Amniotic stem cell (primary cell): ENCODE data around the gene KRTAP4-1.
A peak's percentile ranks its signal among the peaks of the same experiment; 100 is the strongest.
"Not testable (repeated sequence)": the region's sequence is repeated elsewhere in the genome, so short reads cannot be mapped to it uniquely, and the experiment has no call there.

Experiments used
- DNase-seq: peaks from one replicate; lab custom pipeline; 2025; lab: John Stamatoyannopoulos, UW

Gene KRTAP4-1

DNA sequence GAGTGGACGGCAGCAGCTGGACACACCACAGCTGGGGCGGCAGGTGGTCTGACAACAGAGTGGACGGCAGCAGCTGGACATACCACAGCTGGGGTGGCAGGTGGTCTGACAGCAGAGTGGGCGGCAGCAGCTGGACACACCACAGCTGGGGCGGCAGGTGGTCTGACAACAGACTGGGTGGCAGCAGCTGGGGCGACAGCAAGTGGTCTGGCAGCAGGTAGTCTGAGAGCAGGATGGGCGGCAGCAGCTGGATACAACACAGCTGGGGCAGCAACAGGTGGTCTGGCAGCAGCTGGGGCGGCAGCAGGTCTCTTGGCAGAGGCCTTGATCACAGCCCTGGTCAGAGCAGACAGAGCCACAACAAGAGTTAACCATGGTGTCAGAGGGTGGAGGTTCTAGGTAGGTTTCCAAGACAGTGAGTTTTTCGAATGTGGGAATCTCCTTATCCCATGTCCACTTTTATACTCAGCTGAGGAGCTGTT lies at the start of gene KRTAP4-1:
Gene KRTAP4-1 (minus strand): TSS at position 432 of the 482 bp plus-strand sequence. CDS start 57 bp downstream, at position 375.
- no peak for DNase-seq

DNA sequence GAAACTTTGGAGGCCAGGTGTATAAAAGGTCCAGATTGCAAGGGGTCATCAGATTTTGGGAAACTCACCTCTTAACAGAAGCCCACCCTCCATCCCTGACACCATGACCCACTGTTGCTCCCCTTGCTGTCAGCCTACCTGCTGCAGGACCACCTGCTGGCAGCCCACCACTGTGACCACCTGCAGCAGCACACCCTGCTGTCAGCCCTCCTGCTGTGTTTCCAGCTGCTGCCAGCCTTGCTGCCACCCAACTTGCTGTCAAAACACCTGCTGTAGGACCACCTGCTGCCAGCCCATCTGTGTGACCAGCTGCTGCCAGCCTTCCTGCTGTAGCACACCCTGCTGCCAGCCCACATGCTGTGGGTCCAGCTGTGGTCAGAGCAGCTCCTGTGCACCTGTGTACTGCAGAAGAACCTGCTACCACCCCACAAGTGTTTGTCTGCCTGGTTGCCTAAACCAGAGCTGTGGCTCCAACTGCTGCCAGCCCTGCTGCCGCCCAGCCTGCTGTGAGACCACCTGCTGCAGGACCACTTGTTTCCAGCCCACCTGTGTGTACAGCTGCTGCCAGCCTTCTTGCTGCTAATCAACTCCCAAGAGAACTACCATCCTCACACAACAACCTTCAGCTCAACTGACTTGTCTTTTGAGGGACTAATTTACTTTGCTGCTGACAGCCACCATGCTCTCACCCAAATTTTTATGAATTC lies 47.8 kb upstream of the KRTAP4-1 start, which contains the start of gene KRTAP9-3:
Gene KRTAP9-3 (plus strand): TSS at position 51 of the 707 bp plus-strand sequence. CDS start 53 bp downstream, at position 104.
- not testable (repeated sequence) for DNase-seq

DNA sequence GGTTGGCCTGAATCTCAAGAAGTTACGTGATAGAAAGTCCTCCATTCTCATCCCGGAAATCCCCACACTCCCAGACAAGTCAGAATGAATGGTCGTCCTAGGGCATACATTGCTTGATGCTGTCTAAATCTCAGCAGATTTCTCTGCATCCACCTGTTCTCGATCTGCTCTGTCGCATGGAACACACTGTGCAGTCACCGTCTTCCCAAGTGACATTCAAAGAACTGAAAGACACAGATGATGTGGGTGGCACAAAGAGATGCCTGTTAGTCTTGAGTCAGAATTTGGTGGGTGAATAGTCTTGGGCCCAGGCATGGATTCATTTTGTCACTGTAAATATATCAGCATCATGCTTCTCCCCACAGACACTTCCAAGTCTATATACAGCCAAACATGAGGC lies 47.0 kb upstream of the KRTAP4-1 start:
- DNase-seq = no peak

DNA sequence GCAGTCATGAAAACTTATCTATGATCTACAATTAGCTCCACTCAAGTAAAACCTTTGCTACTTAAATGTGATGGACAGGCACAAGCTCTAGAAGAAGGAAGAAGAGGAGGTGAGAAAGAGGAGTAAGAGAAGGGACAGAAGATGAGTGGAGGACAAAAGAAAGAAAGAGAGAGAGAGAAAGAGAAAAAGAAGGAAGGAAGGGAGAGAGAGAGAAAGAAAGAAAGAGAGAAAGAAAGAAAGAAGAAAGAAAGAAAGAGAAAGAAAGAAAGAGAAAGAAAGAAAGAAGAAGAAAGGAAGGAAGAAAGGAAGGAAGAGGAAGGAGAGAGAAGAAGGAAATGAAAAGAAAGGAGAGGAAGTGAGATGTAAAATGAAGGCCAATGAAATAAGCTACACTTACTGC lies 45.4 kb upstream of the KRTAP4-1 start:
- no peak for DNase-seq

DNA sequence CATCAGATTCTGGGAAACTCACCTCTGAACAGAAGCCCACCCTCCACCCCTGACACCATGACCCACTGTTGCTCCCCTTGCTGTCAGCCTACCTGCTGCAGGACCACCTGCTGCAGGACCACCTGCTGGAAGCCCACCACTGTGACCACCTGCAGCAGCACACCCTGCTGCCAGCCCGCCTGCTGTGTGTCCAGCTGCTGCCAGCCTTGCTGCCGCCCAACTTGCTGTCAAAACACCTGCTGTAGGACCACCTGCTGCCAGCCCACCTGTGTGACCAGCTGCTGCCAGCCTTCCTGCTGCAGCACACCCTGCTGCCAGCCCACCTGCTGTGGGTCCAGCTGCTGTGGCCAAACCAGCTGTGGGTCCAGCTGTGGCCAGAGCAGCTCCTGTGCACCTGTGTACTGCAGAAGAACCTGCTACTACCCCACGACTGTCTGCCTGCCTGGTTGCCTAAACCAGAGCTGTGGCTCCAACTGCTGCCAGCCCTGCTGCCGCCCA lies 41.9 kb upstream of the KRTAP4-1 start, which contains the start of gene KRTAP9-2:
Gene KRTAP9-2 (plus strand): TSS at position 51 of the 498 bp plus-strand sequence. CDS start 7 bp downstream, at position 58.
- DNase-seq = not testable (repeated sequence)

DNA sequence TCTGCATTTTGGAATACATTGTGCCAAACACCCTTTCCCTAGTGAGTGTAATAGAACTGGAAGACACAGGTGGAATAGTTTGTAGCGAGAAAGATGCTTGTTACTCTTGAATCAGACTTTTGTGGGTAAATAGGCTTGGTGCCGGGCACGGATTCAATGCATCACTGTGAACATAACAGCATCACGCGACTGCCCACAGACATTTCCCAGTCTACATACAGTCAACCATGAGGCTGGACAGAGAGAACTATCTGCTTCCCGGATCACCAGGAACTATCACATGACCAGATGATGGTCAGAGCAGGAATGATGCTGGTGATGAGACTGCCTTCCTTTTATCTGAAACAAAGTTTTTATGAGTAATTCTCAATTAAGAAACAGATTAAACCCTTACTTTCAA lies 41.3 kb upstream of the KRTAP4-1 start:
- DNase-seq = no peak

DNA sequence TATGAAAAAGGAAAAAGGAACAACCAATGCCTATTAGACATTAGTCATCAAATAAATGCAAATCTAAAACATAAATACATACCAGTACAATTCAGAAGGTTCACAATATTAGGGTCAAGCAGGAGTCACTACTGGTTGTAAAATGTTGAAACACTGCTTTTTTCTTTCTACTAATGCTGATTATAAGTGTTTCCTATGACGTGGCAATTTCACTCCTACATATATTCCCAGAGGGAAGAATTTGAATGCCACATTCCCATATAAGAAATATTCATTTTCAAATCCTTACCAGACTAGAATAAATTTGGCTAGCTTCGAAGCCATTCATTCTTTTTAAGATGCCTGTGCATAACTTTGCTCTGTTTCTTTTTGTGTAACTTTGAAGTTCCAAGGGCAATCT lies 39.1 kb upstream of the KRTAP4-1 start:
- no peak for DNase-seq

DNA sequence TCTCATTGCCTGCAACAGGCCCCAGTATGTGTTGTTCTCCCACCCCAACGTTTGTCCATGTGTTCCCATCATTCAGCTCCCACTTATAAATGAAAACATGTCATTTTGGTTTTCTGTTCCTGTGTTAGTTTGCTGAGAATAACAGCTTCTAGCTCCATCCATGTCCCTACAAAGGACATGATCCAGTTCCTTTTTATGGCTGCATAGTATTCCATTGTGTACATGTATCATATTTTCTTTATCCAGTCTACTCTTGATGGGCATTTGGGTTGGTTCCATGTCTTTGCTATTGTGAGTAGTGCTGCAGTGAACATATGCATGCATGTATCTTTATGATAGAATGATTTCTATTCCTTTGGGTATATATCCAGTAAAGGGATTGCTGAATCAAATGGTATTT lies 31.0 kb upstream of the KRTAP4-1 start:
- DNase-seq = no peak

DNA sequence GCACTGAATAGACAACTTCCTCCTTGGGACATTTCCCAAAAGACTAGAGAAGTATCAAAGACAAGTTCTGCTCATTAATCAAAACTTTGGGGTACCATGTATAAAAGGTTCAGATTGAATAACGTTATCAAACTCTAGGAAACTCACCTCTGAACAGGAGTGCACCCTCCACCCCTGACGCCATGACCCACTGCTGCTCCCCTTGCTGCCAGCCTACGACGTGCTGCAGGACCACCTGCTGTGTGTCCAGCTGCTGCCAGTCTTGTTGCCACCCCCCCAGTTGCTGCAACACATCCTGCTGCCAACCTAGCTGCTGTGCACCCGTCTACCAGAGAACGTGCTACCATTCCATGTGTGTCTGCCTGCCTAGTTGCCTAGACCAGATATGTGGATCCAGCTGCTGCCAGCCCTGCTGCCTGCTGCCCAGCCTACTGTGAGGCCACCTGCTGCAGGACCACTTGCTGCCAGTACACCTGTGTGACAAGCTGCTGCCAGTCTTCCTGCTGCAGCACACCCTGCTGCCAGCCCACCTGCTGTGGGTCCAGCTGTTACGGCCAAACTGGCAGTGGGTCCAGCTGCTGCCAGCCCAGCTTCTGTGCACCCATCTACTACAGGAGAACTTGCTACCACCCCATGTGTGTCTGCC lies 27.9 kb upstream of the KRTAP4-1 start:
- no peak for DNase-seq

DNA sequence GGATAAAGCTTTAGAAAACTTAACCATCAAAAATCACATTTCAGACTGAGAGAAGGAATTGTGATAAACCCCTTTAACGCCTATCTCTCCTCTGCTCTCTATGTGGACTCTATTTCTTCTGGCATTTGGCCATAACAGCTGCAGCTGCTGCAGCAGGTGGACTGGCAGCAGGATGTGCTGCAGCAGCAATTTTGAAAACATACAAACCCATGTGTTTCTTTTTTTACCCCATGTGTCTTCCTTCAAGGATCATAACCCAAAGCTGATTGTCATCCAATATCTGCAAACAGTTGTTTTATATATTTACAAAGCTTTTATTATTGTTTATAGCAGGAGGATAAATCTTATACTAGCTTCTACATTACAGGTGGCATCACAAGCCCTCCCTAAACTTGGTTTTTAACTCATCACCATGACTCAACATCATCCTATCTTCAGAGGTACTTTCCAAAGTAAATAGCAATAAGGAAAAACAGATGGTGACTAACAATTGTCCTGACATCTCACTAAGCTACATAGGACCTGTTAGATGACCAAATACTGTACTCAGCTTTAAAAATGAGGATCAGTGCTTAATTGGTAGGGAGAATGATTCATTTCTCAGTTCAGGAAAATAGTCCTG lies 27.2 kb upstream of the KRTAP4-1 start:
- DNase-seq = peak; percentile 3

DNA sequence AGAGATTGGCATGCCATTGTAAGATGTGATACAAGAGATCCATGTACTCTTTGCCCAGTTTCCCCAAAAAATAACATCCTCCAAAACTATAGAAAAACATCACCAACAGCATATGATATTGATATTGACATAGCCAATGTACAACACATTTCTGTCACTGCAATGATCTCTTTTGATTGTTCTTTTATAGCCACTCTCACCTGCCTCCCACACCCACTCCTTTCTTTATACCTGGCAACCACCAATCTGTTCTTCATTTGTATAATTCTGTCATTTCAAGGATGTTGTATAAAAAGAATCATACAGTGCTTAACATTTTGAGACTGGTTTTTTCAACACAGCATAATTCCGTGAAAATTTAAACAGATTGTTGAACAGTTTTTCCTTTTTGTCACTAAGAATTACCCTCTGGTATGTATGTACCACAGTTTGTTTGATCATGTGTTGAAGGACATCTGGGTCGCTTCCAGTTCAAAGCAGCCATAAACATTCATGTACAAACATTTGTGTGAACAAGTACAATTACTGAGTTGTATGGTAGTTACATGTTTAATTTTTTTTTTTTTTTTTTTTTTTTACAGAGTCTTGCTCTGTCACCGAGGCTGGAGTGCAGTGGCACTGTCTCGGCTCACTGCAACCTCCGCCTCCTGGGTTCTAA lies 14.8 kb upstream of the KRTAP4-1 start:
- no peak for DNase-seq

DNA sequence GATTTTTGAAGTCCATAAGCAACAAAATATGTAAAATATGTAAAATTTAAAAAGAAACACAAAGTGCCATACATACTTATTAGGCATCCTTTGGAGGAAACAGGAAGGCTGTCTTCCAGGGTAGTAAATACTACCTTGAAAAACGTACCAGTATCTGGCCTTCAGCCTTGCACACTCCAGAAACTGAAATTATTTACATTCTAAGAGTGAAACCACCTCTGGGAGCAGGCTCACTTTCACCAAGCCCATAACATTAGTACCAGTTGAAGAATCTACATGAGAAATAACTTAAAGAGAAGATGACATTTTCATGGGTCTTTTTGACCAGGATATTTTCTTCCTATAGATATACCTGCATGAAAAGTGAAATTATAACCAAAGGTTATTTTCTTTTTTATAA lies 11.4 kb upstream of the KRTAP4-1 start:
- no peak for DNase-seq

DNA sequence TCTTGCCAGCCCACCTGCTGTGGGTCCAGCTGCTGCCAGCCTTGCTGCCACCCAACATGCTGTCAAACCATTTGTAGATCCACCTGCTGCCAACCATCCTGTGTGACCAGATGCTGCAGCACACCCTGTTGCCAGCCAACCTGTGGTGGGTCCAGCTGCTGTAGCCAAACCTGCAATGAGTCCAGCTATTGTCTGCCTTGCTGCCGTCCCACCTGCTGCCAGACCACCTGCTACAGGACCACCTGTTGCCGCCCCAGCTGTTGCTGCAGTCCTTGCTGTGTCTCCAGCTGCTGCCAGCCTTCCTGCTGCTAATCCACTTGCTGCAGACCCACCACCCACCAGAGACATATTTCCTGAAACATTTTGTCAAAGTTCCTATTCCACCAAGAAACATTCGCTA lies 5.6 kb upstream of the KRTAP4-1 start:
- DNase-seq = no peak

DNA sequence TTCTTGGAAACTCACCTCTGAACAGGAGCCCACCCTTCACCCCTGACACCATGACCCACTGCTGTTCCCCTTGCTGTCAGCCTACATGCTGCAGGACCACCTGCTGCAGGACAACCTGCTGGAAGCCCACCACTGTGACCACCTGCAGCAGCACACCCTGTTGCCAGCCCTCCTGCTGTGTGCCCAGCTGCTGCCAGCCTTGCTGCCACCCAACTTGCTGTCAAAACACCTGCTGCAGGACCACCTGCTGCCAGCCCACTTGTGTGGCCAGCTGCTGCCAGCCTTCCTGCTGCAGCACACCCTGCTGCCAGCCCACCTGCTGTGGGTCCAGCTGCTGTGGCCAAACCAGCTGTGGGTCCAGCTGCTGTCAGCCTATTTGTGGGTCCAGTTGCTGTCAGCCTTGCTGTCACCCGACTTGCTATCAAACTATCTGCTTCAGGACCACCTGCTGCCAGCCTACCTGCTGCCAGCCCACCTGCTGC lies 5.2 kb upstream of the KRTAP4-1 start, which contains the start of gene KRTAP9-1:
Gene KRTAP9-1 (plus strand): TSS at position 51 of the 482 bp plus-strand sequence. CDS start 0 bp downstream, at position 51.
- not testable (repeated sequence) for DNase-seq

DNA sequence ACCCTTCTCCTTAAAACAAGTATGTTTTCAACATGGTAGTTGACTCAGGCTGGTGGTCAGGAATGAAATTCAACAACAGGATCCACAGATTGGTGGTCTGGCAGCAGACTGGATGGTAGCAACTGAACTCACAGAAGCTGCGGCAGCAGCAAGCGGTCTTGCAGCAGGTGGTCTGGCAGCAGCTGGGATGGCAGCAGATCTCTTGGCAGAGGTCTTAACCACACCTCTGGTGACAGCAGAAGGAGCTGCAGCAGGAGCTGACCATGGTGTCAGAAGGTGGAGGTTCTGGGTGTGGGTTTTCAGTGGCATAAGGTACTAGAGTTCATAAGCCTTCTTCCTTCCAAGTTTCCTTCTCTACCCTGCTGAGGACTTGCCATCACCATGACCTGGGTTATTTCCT lies 2.2 kb upstream of the KRTAP4-1 start:
- DNase-seq = no peak

DNA sequence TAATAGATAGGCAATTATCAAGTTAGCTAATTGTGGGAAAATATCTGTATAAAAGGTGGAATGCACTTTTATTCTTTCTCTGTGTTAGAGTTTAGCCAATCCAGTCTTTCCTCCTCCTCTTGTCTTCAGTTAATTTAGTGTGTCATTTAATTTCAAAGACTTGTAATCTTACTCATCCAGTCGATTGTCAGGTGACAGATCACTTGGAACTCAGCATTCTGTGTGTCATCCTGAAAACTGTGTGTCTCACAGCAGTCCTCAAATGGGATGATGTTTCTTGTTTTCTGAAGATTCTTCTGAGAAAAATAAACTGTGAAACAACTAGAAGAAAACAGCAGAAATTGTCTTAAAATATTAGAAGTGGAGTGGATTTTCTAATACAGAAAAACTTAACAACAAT lies 290 bp upstream of the KRTAP4-1 start:
- no peak for DNase-seq

DNA sequence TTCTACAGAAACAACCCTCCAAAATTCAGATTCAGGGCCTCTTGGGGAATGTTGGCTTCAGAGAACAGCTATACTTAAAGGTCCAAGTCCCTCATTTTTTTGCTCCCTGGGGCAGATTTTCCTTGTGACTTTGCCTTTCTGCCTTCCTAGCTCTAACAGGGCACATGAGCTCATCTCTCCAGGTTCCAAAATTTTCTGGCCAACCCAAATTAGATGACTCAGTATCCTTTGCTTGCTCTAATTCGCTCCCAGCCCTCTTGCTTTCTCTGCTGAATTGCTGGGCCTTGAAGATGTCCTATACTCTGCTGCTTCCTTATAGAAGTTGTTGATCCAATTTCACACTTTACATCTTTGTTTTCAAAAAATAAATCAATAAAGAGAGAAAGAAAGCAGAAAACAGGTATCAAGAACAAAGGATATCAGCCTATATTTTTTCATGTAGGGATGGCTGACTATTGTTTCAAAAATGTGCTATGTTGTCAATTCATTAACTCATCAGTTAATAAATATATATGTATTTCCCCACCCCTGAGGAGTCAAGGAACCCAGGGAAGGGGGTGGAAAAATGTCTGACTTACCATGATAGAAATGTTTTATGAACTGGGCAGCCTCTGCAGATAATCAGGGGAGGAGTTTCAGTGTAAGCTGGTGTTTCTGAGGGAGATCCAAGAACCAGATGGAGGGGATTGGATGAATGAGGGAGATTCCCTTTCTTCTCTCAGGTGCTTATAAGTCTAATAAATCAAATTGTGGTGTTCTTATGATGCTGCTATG lies 5.7 kb downstream of the KRTAP4-1 start:
- DNase-seq = no peak

DNA sequence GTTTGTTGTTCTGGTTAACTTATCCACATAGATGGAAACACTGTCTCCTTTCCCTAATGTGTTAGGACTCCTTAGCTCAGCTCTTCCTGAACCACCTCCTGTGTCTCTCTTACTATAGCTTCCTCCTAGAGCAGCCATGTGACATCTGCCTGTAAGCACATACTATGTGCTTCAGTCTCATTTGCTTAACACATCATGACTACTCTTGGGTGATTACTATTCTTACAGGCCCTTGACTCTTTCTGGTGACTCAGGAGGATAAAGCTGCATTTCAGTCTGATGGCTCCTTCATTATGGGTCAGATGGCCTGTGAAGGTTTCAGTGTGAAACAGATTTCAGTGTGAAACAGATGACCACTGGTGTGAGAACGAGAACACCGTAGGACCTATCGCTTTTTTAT lies 6.4 kb downstream of the KRTAP4-1 start:
- no peak for DNase-seq

DNA sequence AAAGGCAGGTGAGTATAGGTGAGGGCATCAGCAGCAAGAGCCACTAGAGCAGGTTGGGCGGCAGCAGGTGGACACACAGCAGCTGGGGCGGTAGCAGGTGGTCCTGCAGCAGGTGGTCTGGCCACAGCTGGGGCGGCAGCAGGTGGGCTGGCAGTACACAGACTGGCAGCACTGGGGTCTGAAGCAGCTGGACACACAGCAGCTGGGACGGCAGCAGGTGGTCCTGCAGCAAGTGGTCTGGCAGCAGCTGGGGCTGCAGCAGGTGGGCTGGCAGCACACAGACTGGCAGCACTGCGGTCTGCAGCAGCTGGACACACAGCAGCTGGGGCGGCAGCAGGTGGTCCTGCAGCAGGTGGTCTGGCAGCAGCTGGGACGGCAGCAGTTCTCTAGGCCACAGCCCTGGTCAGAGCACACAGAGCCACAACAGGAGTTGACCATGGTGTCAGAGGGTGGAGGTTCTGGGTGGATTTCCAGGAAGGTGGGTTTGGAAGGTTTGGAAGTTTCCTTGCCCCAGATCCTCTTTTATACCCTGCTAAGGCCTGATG lies 6.9 kb downstream of the KRTAP4-1 start, which contains the start of gene KRTAP4-2:
Gene KRTAP4-2 (minus strand): TSS at position 495 of the 545 bp plus-strand sequence. CDS start 57 bp downstream, at position 438.
- DNase-seq = no peak

DNA sequence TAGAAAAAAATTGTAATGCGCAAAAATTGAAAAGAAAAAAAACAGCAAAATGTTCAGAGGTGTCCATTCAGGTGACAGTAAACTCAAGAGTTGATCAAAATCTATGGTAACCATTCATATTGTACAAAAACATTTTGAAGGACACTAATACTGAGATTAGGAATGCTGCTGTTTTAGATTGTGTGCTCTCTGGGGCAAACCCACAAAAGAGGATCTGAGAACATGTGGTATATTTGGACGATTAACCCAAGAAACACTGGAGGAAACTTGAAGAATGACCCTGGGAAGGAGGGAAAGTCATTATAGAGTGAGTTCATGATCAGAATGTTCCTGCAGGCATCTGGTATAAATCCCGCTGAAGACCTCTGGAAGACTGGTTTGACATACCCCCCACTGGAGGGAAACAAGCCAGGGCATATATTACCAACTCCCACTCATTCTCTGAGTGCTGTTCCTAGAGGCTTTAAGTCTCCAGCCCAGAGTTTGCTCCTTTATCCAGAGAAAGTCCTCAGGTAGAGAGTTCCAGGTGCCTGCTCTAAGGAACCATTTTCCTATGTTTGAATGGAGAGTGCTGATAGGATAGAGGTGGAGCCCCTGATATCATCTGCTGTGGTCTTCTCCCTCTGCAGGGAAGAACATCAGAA lies 7.8 kb downstream of the KRTAP4-1 start:
- no peak for DNase-seq
